DMS 273 treated with DMSO at 0.1 percent for 48 hours (cell line): ENCODE measurements around the gene PODNL1.

ENCODE experiments used
- DNase-seq: peaks from one replicate; lab custom pipeline; 2025; lab: John Stamatoyannopoulos, UW

PODNL1 gene

DNA sequence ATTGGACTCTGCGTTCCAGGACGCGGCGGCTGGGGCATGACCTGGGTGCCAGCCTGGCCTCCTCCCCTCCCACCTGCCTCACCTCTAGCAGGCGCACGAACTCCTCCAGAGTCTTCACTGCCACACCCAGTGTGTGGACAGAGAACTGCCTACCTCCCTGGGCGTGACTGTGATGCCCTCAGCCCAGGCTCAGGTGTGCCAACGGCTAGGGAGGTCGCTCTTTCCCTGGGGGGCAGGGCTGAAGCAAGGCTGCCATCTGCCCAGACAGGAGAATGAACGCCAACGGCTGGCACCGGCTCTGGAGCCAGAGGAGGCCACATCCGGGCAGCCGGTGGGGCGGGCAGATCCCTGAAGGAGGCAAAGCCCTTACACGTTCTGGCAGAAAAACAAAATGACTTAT lies 49.9 kb downstream of the PODNL1 start:
- no peak for DNase-seq

DNA sequence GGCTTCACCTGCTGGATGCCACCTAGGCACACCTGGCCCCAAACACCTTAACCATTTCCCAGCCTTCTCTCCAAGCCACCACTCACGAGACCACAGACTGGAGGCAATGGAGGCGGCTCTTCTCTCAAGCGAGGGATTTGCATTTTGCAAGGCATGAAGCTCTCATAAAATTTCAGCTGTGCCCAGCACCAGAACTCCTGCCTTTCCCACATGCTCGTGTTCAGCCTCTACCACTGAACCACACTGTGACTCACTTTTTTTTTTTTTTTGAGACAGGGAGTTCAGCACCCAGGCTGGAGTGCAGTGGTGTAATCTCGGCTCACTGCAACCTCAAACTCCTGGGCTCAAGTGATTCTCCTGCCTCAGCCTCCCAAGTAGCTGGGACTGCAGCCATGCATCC lies 50.7 kb downstream of the PODNL1 start:
- no peak for DNase-seq

DNA sequence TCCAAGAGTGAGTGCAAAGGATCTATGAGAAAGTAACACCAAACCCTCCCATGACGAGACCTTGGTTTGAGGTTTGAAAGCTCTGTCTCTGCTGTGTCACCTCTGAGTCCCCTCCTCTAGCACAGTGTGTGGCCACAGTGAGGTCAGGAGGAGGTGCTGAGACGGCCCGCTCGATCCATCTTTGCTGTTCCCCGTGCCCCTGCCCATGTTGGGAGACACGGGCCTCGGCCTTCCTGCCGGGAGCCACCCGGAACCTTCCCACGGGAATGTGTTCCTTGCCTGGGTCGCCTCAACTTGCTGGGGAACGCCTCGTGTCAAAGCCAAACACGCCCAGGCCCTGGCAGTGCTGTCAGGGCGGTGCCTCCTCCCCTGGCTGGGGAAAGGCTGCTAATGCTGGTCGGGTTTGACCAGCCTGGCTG lies 51.2 kb downstream of the PODNL1 start:
- DNase-seq, result no peak

DNA sequence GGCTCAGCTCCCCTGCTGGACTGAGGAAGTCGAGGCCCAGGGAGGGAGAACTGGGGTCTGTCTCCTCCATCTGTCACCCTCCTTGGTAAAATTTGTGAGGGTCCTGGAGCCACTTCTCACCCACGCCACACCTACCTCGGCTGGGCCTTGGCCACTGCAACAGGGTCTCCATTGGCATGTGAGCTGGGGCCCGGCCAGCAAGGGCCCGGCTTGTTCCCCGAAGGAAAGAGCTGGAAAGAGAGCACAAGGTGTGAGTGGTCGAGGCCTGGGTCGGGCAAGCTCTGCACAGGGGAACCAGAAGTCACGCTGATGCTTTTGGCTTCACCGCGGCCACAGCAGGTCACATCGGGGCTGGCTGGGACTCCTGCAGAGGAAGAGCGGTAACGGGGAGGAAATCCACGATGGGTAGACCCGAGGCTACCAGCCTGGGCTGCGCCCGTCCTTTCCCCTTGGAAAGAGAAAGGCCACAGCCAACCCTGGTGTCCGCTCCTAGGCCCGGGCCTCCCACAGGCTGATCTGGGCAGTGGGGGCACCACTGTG lies 52.3 kb downstream of the PODNL1 start:
- no peak for DNase-seq

DNA sequence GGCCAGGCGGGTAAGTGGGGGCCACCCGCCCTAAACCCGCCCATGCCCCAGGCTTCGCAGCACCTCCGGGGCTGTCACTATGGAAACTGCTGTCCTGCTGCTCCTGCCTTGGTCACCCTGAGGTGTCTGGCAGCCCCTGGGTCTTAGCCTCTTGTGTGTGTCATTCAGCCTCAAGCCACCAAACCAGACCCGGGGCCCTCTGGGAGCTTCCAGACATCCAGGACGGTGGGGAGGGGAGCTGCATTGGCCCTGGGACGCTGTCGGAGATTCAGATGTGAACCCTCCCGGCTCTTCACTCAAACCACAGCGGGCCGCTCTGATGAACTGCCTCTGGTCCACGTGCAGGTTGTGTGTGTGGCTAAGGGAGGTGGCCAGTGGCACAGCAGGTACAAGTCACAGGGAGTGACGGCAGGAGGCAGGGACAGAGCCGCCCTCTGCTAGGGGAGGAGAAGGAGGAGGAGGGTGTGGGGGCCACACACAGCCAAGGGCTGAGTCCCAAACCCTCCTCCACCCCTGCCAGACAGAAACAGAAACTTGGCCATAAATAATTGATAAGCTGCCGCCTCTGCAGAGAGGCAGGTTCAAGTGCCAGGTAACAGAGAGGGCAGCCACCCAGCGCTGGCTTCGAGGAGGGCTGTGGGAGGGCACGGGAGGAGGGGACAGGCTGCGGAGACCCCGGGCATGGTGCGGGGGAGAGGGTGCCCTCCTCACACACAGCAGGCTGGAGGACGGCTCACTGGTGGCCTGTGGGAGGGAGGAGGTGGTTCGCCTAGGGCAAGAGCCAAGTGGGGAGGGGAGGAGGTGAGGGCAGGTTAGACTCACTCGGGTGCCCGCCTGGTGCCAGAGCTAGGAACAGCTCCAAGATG lies 53.3 kb downstream of the PODNL1 start:
- no peak for DNase-seq

DNA sequence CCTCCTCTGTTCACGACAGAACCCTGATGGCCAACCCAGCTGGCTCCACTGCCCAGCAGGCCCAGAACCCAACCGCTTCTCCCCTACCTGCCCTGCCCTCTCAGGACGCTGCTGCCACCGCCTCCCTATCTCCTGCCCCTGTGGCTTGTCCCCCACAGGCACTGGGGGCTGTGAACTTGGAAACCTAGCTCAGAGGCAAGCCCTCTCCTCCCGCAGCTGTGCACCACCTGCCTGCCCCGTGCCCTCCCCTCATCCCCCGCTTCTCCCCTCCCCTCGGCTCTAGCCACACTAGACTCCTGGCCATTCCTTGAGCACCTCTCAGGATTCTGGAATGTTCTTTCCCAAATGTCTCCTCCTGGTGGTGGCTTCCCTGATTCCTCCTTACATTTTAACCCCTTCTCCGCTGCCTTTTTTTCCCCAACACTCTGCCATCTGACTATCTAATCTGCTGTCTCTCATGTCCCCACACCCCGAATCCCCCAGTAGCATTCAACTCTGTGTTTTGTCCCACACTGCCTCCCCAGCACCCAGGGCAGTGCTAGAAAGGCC lies 54.6 kb downstream of the PODNL1 start:
- no peak for DNase-seq

DNA sequence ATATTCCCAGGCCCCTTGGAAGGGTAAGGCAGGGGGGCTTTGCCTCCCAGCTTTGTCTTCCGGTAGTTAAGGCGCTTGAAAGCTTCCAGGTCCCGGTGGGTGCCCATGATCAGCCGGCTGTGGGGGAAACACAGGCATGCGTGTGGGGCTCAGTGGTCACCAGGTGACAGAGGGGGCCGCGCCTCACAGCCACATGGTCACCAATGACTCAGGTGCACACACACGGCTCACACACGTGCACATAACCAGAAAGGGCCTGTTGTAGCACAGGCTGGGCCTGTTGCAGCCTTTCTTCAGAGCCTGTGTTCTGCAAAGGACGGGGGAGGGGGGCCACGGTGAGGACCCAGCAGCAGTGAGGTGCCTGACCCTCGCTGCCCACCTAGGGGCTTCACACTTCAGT lies 55.4 kb downstream of the PODNL1 start:
- no peak for DNase-seq

DNA sequence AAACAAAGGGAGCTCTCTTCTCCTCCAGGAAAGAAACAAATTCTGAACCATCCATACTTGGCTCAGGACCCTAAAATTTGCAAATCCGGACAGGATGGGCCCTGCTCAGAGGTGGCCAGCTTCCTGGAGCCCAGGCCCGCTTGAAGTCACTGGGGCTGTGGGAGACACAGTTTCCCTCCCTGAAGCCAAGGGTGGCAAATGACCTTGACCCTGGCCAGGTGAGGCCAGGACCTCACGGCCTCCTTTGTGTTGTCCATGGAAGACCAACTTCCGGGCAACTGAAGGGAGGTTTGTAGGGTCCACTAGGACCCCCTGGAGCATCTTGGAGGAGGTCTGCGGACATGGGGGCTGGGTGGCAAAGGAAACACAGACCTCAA lies 55.8 kb downstream of the PODNL1 start:
- no peak for DNase-seq

DNA sequence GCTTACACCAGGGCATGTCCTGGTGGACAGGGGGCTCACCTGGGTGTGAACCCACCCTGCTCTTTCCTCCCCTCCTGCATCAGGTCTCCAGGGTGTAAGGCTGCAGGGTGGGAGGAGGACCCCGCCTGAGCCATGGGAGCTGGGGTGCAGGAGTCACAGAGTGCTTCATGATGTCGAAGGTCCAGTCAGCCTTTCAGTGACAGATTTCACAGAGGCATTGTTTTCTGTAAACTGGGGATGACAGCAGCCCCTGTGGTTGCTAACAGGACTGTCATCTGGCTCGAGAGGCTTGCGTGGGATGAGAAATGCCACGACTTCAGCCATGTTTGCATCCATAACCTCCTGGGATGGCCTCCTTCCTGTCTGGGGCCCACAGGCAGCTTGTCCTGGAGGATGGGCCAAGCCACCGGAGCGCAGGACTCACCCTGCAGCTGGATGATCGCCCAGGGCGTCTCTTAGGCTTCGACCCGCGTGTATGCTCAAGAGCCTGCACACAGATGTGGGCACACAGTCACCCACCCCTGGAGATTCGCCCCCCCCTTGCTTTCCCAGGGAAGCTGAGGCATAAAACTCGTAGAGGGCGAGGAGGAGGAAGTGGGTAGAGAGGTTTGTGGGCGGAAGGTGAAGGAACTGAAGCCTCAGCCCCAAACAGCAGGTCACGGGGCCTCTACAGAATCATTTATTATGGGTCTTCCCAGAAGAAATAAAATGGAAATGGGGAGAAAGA lies 56.4 kb downstream of the PODNL1 start:
- no peak for DNase-seq

DNA sequence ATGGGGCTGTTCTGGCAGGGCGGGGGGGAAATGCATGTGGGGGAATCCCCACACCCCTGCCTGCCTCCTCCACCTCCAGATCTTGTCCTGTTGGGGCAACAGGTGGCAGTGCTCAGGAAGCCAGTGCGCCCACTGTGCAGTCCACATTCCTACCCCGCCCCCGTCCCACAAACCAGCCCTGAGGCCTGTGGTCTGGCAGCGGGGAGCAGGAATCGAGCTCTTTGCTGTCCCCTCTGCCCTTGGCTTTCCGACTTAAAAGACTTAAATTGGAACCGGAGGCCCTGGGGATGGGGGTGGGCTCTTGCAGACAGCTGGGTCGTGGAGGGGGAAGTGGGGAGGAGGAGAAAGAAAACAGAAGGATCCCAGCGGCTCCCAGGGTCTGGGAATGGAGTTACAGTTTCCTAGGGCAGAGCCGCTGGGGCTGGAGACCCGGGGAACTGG lies 56.9 kb downstream of the PODNL1 start:
- DNase-seq, result no peak
